Liver (tissue), 9 donors: Measurements from ENCODE around the gene CCP110. TPM values are rescaled to one million over a fixed set of nuclear protein-coding genes. Genes with fewer than 3 reads are reported as not detected.

Experiments used
- DNase-seq: peaks from one replicate; pipeline ENCODE4 v3.0.0-alpha.2; 2017; ENCODE audit warnings: low spot score
- H3K27ac ChIP-seq, 2 donors: one replicate each; pipeline ENCODE4 v1.7.0; 2013; ENCODE audit warnings: inconsistent platforms in 2 of 2, low read length in 2 of 2, control low read depth in 1 of 2, low read depth in 1 of 2, mild to moderate bottlenecking in 1 of 2
- H3K27me3 ChIP-seq, 4 donors: one replicate each; pipeline versions ENCODE4 v1.6.1 to v1.7.0; 2013; ENCODE audit warnings: low read length in 3 of 4, inconsistent platforms in 1 of 4, mild to moderate bottlenecking in 1 of 4, moderate library complexity in 1 of 4; ENCODE audit not compliant: control insufficient read depth in 4 of 4, insufficient read depth in 4 of 4
- H3K36me3 ChIP-seq, 4 donors: one replicate each; pipeline versions ENCODE4 v1.6.1 to v1.7.0; 2013; ENCODE audit warnings: low read length in 3 of 4, mild to moderate bottlenecking in 3 of 4, low read depth in 1 of 4, moderate library complexity in 1 of 4; ENCODE audit not compliant: control insufficient read depth in 4 of 4, insufficient read depth in 3 of 4
- H3K4me1 ChIP-seq, 4 donors: one replicate each; pipeline versions ENCODE4 v1.6.1 to v1.7.0; 2013; ENCODE audit warnings: low read length in 3 of 4, mild to moderate bottlenecking in 3 of 4, moderate library complexity in 1 of 4; ENCODE audit not compliant: control insufficient read depth in 4 of 4, insufficient read depth in 4 of 4
- H3K4me3 ChIP-seq, 3 donors: one replicate each; pipeline versions ENCODE4 v1.6.1 to v1.7.0; 2013; ENCODE audit warnings: low read length in 3 of 3, control low read depth in 1 of 3, low read depth in 1 of 3, mild to moderate bottlenecking in 1 of 3
- H3K9ac ChIP-seq, 2 donors: one replicate each; pipeline ENCODE4 v1.7.0; 2013; ENCODE audit warnings: low read length in 2 of 2, mild to moderate bottlenecking in 2 of 2, moderate library complexity in 2 of 2, control low read depth in 1 of 2, low read depth in 1 of 2
- H3K9me3 ChIP-seq, 4 donors: one replicate each; pipeline versions ENCODE4 v1.6.1 to v1.7.0; 2013; ENCODE audit warnings: low read length in 3 of 4; ENCODE audit not compliant: control insufficient read depth in 4 of 4
- ATF3 ChIP-seq: IDR thresholded peaks from 2 replicates; pipeline ENCODE4 v1.6.1; 2016; ENCODE audit warnings: antibody characterized with exemption
- EGR1 ChIP-seq, 2 donors: IDR thresholded peaks; 2 replicates each; pipeline ENCODE4 v1.6.1; 2016 to 2018; ENCODE audit warnings: antibody characterized with exemption in 2 of 2, low read depth in 2 of 2
- FOXA1 ChIP-seq: IDR thresholded peaks from 2 replicates; pipeline ENCODE4 v1.6.1; 2016; ENCODE audit warnings: antibody characterized with exemption
- FOXA2 ChIP-seq: IDR thresholded peaks from 2 replicates; pipeline ENCODE4 v1.6.1; 2016; ENCODE audit warnings: antibody characterized with exemption
- GABPA ChIP-seq, 2 donors: IDR thresholded peaks in 1 of 2; conservative IDR thresholded peaks in 1 of 2; 2 replicates each; pipeline ENCODE4 v1.6.1; 2016; ENCODE audit warnings: antibody characterized with exemption in 2 of 2, mild to moderate bottlenecking in 1 of 2, moderate library complexity in 1 of 2
- HNF4A ChIP-seq, 2 donors: conservative IDR thresholded peaks; 2 replicates each; pipeline ENCODE4 v1.6.1; 2016; ENCODE audit warnings: antibody characterized with exemption in 2 of 2, mild to moderate bottlenecking in 2 of 2
- HNF4G ChIP-seq: IDR thresholded peaks from 2 replicates; pipeline ENCODE4 v1.6.1; 2016; ENCODE audit warnings: antibody characterized with exemption
- JUND ChIP-seq, 2 donors: IDR thresholded peaks; 2 replicates each; pipeline ENCODE4 v1.6.1; 2016; ENCODE audit warnings: antibody characterized with exemption in 2 of 2
- MAX ChIP-seq: IDR thresholded peaks from 2 replicates; pipeline ENCODE4 v1.6.1; 2016; ENCODE audit warnings: antibody characterized with exemption
- NR2F2 ChIP-seq: IDR thresholded peaks from 2 replicates; pipeline ENCODE4 v1.6.1; 2016; ENCODE audit warnings: antibody characterized with exemption
- RAD21 ChIP-seq, 2 donors: IDR thresholded peaks; 2 replicates each; pipeline ENCODE4 v1.6.1; 2016; ENCODE audit warnings: antibody characterized with exemption in 2 of 2, mild to moderate bottlenecking in 2 of 2
- RXRA ChIP-seq, 2 donors: IDR thresholded peaks; 2 replicates each; pipeline ENCODE4 v1.6.1; 2017 to 2018; ENCODE audit warnings: antibody characterized with exemption in 2 of 2, mild to moderate bottlenecking in 1 of 2
- SP1 ChIP-seq: IDR thresholded peaks from 2 replicates; pipeline ENCODE4 v1.6.1; 2018; ENCODE audit warnings: antibody characterized with exemption, mild to moderate bottlenecking
- TAF1 ChIP-seq: conservative IDR thresholded peaks from 2 replicates; pipeline ENCODE4 v1.6.1; 2016; ENCODE audit warnings: antibody characterized with exemption, mild to moderate bottlenecking
- YY1 ChIP-seq: IDR thresholded peaks from 2 replicates; pipeline ENCODE4 v1.6.1; 2016; ENCODE audit warnings: antibody characterized with exemption, mild to moderate bottlenecking
- ZBTB33 ChIP-seq: IDR thresholded peaks from 2 replicates; pipeline ENCODE4 v1.6.1; 2016; ENCODE audit warnings: antibody characterized with exemption
- WGBS: extraction: QIAGEN DNeasy Blood & Tissue Kit; methylation state at CpG from one replicate; pipeline ENCODE4 v1.1.7; 2013; 5-methylcytosine and 5-hydroxymethylcytosine counted together
- polyA plus RNA-seq, 2 donors: library from polyadenylated mRNA; stranded (reverse) in 1 of 2; unstranded in 1 of 2; fragments of 200-250 nt in 1 of 2; fragments of >200 nt in 1 of 2; fragmentation: Nextera tagmentation in 1 of 2; extraction: Ambion mirVana in 1 of 2; gene quantifications; one replicate each; pipeline versions ENCODE4 v1.2.1 to v1.2.3, GENCODE V29; 2013 to 2015
- total RNA-seq, 2 donors: library from RNA; depleted of rRNA; stranded (reverse); fragments of >200 nt; gene quantifications; one replicate each; pipeline ENCODE4 v1.2.3, GENCODE V29; 2014
- TF ChIP-seq, protein P1 (sequence below): fragments of 150-350 bp; IDR thresholded peaks from 2 replicates; pipeline ENCODE4 v1.5.1; 2017; ENCODE audit warnings: improper control_type of control experiment, low read depth, low read length; ENCODE audit not compliant: missing input control
- TF ChIP-seq, protein P2 (sequence below): IDR thresholded peaks from 2 replicates; pipeline ENCODE4 v1.6.1; 2016; ENCODE audit warnings: antibody characterized with exemption, mild to moderate bottlenecking
- donor health status: healthy.
- donor health status: healthy.
- donor health status: healthy.
- donor health status: healthy.
- donor health status: healthy.

The CCP110 gene
- total and polyA plus RNA-seq, 4 donors, result 1.8 to 25.0 (median 5.5) TPM

GRCh38 chr16:19481769-19482168 lies 42.0 kb upstream of the CCP110 start:
- Histone ChIP-seq H3K36me3 (no peaks in the 10 kb centered on the region), H3K4me3 (no peak overlapping the region), H3K9ac (no peak overlapping the region), H3K9me3 (no peaks in the 10 kb centered on the region), H3K27ac (no peak overlapping the region), H3K27me3 (no peaks in the 10 kb centered on the region), H3K4me1 (no peaks in the 10 kb centered on the region)
- DNase-seq, result no peak
- WGBS, result 87% methylated on average over 5 of the region's 5 CpGs
- no peak for TF ChIP-seq ATF3
- TF ChIP-seq HNF4G, result no peak
- no peak for TF ChIP-seq JUND (IDR thresholded peaks at IDR 0.05)
- TF ChIP-seq HNF4A (conservative IDR thresholded peaks at IDR 0.05), result no peak
- TF ChIP-seq, protein P1, sequence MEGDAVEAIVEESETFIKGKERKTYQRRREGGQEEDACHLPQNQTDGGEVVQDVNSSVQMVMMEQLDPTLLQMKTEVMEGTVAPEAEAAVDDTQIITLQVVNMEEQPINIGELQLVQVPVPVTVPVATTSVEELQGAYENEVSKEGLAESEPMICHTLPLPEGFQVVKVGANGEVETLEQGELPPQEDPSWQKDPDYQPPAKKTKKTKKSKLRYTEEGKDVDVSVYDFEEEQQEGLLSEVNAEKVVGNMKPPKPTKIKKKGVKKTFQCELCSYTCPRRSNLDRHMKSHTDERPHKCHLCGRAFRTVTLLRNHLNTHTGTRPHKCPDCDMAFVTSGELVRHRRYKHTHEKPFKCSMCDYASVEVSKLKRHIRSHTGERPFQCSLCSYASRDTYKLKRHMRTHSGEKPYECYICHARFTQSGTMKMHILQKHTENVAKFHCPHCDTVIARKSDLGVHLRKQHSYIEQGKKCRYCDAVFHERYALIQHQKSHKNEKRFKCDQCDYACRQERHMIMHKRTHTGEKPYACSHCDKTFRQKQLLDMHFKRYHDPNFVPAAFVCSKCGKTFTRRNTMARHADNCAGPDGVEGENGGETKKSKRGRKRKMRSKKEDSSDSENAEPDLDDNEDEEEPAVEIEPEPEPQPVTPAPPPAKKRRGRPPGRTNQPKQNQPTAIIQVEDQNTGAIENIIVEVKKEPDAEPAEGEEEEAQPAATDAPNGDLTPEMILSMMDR, result no peak
- no peak for TF ChIP-seq GABPA (IDR thresholded peaks at IDR 0.05 in 1 of 2, conservative IDR thresholded peaks at IDR 0.05 in 1 of 2)
- no peak for TF ChIP-seq RAD21 (IDR thresholded peaks at IDR 0.05)
- TF ChIP-seq, protein P2, sequence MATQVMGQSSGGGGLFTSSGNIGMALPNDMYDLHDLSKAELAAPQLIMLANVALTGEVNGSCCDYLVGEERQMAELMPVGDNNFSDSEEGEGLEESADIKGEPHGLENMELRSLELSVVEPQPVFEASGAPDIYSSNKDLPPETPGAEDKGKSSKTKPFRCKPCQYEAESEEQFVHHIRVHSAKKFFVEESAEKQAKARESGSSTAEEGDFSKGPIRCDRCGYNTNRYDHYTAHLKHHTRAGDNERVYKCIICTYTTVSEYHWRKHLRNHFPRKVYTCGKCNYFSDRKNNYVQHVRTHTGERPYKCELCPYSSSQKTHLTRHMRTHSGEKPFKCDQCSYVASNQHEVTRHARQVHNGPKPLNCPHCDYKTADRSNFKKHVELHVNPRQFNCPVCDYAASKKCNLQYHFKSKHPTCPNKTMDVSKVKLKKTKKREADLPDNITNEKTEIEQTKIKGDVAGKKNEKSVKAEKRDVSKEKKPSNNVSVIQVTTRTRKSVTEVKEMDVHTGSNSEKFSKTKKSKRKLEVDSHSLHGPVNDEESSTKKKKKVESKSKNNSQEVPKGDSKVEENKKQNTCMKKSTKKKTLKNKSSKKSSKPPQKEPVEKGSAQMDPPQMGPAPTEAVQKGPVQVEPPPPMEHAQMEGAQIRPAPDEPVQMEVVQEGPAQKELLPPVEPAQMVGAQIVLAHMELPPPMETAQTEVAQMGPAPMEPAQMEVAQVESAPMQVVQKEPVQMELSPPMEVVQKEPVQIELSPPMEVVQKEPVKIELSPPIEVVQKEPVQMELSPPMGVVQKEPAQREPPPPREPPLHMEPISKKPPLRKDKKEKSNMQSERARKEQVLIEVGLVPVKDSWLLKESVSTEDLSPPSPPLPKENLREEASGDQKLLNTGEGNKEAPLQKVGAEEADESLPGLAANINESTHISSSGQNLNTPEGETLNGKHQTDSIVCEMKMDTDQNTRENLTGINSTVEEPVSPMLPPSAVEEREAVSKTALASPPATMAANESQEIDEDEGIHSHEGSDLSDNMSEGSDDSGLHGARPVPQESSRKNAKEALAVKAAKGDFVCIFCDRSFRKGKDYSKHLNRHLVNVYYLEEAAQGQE, result no peak
- no peak for TF ChIP-seq EGR1 (IDR thresholded peaks at IDR 0.05; ENCODE audit: low read depth in 2 of 2)
- TF ChIP-seq FOXA1, result no peak
- TF ChIP-seq ZBTB33, result no peak
- no peak for TF ChIP-seq YY1
- no peak for TF ChIP-seq NR2F2
- no peak for TF ChIP-seq TAF1
- no peak for TF ChIP-seq RXRA (IDR thresholded peaks at IDR 0.05)
- no peak for TF ChIP-seq SP1
- no peak for TF ChIP-seq MAX
- no peak for TF ChIP-seq FOXA2
